ENCODE results near the gene DDAH2.

GRCh38 chr6:31769684-31770371 lies 40.7 kb upstream of the DDAH2 start:
- TF ChIP-seq EP300 (conservative IDR thresholded peaks at IDR 0.05; ENCODE audit: poor library complexity, severe bottlenecking), result no peak
- TF ChIP-seq CTCF (IDR thresholded peaks at IDR 0.05; ENCODE audit: poor library complexity, severe bottlenecking), result no peak
- no peak for TF ChIP-seq SMC3 (conservative IDR thresholded peaks at IDR 0.05; ENCODE audit: poor library complexity)
- TF ChIP-seq RAD21 (conservative IDR thresholded peaks at IDR 0.05), result no peak
- no peak for TF ChIP-seq POLR2AphosphoS5 (IDR thresholded peaks at IDR 0.05)
- no peak for TF ChIP-seq EZH2 (IDR thresholded peaks at IDR 0.05; ENCODE audit: borderline replicate concordance, insufficient read depth, low read length, poor library complexity, severe bottlenecking)
- no peak for TF ChIP-seq TAF1 (IDR thresholded peaks at IDR 0.05; ENCODE audit: low read depth)
